Measurements from ENCODE around the gene SETD9.

GRCh38 chr5:56909294-56910209 lies at the start of gene SETD9:
- no peak for TF ChIP-seq ZNF660 (CRISPR knock-in tag; IDR thresholded peaks at IDR 0.05; ENCODE audit: borderline replicate concordance, low read depth)
- TF ChIP-seq CBFB (CRISPR knock-in tag; IDR thresholded peaks at IDR 0.05) = peak; percentile 42; the same call in 1 of the 2 replicates
- TF ChIP-seq CTCF (CRISPR knock-in tag; IDR thresholded peaks at IDR 0.05) = peak; percentile 14; the same call in 1 of the 2 replicates

All from HepG2 (cell line).